HEK293T (cell line): Measurements from ENCODE around the gene COL23A1.

ENCODE experiments used
- CTCF ChIA-PET: fragments of 350-600 bp; formaldehyde crosslinking; extraction: SDS; loops from one replicate; lab custom pipeline; 2021; ENCODE audit warnings: antibody characterized with exemption, inconsistent platforms; lab: Yijun Ruan, JAX
- POLR2A ChIA-PET: fragments of 350-600 bp; formaldehyde crosslinking; extraction: SDS; loops from one replicate; lab custom pipeline; 2020; ENCODE audit warnings: antibody characterized with exemption, inconsistent platforms; lab: Yijun Ruan, JAX
- DNase-seq: peaks from one replicate; pipeline ENCODE4 v3.0.0; 2012; ENCODE audit warnings: mixed read lengths; ENCODE audit errors: extremely low spot score
- ARNT ChIP-seq: fragments of 450-650 bp; IDR thresholded peaks from 2 replicates; pipeline ENCODE4 v1.6.1; 2017; ENCODE audit warnings: mild to moderate bottlenecking
- BHLHE40 ChIP-seq: fragments of 450-650 bp; IDR thresholded peaks from 2 replicates; pipeline ENCODE4 v1.6.1; 2016; ENCODE audit warnings: mild to moderate bottlenecking, moderate library complexity, borderline replicate concordance
- CTBP1 ChIP-seq: fragments of 450-650 bp; IDR thresholded peaks from 2 replicates; pipeline ENCODE4 v1.6.1; 2016; ENCODE audit warnings: borderline replicate concordance
- ELF4 ChIP-seq: fragments of 450-650 bp; IDR thresholded peaks from 2 replicates; pipeline ENCODE4 v1.6.1; 2017; ENCODE audit warnings: antibody characterized with exemption
- FOXA1 ChIP-seq: fragments of 450-650 bp; IDR thresholded peaks from 2 replicates; pipeline ENCODE4 v1.6.1; 2016; ENCODE audit warnings: mild to moderate bottlenecking
- FOXK2 ChIP-seq: fragments of 450-650 bp; IDR thresholded peaks from 2 replicates; pipeline ENCODE4 v1.6.1; 2016; ENCODE audit warnings: mild to moderate bottlenecking
- FOXM1 ChIP-seq: fragments of 450-650 bp; IDR thresholded peaks from 2 replicates; pipeline ENCODE4 v1.6.1; 2017; ENCODE audit warnings: mild to moderate bottlenecking, borderline replicate concordance
- HDGF ChIP-seq: fragments of 450-650 bp; IDR thresholded peaks from 2 replicates; pipeline ENCODE4 v1.6.1; 2017; ENCODE audit warnings: antibody characterized with exemption, borderline replicate concordance
- L3MBTL2 ChIP-seq: fragments of 450-650 bp; conservative IDR thresholded peaks from 2 replicates; pipeline ENCODE4 v1.6.1; 2016; ENCODE audit warnings: mild to moderate bottlenecking
- LEF1 ChIP-seq: fragments of 450-650 bp; IDR thresholded peaks from 2 replicates; pipeline ENCODE4 v1.6.1; 2017; ENCODE audit warnings: mild to moderate bottlenecking, borderline replicate concordance
- NFRKB ChIP-seq: fragments of 450-650 bp; IDR thresholded peaks from 2 replicates; pipeline ENCODE4 v1.6.1; 2016; ENCODE audit warnings: mild to moderate bottlenecking, moderate library complexity
- SP1 ChIP-seq: fragments of 450-650 bp; IDR thresholded peaks from 2 replicates; pipeline ENCODE4 v1.6.1; 2017
- SUZ12 ChIP-seq: fragments of 450-650 bp; IDR thresholded peaks from 2 replicates; pipeline ENCODE4 v1.6.1; 2016; ENCODE audit warnings: mild to moderate bottlenecking
- TARDBP ChIP-seq: fragments of 450-650 bp; IDR thresholded peaks from 2 replicates; pipeline ENCODE4 v1.6.1; 2016
- ZNF384 ChIP-seq: fragments of 450-650 bp; IDR thresholded peaks from 2 replicates; pipeline ENCODE4 v1.6.1; 2016
- TF ChIP-seq, protein P1 (sequence below): fragments of 450-650 bp; IDR thresholded peaks from 2 replicates; pipeline ENCODE4 v1.6.1; 2016

The COL23A1 gene

DNA sequence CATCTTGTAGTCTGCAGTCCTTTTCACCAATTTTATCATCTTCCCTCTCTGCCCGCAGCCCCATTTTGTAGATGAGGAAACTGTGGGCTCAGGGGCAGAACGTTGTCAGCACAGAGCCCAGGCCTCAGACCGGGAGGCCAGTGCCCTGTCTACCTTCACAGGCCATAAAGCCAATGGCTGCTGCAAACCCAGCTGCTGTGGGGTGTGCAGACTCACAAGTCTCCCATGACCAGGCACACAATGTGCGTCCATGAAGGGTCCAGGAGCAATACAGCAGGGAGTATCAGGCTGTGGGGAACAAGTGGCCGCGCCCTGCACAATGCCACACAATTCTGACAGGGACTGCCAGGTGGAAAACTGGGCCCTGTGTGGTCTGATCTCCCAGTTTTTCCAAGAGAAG lies 71.0 kb downstream of the COL23A1 start:
- CTCF ChIA-PET = no interaction called here
- POLR2A ChIA-PET = no interaction called here
- DNase-seq = no peak
- TF ChIP-seq TARDBP (no peak), CTBP1 (no peak), SP1 (no peak), ZNF384 (no peak), ARNT (no peak), L3MBTL2 (no peak), FOXM1 (no peak), HDGF (no peak), NFRKB (no peak), LEF1 (no peak), ELF4 (no peak), FOXA1 (no peak), SUZ12 (no peak)
- TF ChIP-seq, protein P1, sequence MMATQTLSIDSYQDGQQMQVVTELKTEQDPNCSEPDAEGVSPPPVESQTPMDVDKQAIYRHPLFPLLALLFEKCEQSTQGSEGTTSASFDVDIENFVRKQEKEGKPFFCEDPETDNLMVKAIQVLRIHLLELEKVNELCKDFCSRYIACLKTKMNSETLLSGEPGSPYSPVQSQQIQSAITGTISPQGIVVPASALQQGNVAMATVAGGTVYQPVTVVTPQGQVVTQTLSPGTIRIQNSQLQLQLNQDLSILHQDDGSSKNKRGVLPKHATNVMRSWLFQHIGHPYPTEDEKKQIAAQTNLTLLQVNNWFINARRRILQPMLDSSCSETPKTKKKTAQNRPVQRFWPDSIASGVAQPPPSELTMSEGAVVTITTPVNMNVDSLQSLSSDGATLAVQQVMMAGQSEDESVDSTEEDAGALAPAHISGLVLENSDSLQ = no peak

DNA sequence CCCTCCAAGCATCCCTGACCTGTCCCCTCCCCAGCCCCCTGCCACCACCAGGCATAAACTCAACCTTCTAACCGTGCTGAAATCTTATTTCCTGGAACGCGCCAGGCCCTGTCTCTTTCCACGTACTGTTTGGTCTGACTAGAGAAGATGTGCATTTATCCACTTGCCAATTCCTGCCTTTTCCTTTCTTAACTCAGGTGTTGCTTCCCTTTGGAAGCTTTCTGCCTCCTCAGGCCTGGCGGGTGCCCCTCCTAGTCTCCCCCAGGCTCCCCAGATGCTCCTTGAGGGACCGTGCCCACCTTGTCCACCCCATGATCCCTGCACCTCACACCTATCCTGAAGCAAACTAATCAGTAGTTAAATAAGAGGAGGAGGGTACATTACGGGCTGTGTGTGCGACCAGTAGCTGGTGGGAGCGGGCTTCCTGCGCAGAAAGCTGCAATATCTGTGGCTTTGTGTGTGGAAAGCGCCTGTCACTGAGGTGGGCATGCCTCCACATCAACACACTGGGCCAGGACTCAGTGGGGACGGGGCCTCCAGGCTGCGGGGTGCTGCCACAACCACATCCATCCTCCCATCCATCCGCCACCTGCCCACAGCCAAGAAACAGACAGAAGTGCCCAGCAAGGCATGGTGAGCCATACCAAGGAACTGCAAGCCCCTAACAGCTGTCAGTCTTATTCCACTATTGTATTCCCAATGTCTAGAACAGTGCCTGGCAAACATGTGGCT lies 73.5 kb downstream of the COL23A1 start:
- ChIA-PET POLR2A (no interaction called here), CTCF (interaction anchor here (0.5 to 2.1 kb wide), 2 partner anchors 55 to 329 kb away, joined by 3 to 8 read pairs; no protein-coding TSS in a partner anchor)
- TF ChIP-seq, protein P1 = no peak
- no peak for TF ChIP-seq ARNT
- TF ChIP-seq LEF1 = no peak
- TF ChIP-seq FOXA1 = no peak
- no peak for TF ChIP-seq BHLHE40
- TF ChIP-seq L3MBTL2 = no peak
- TF ChIP-seq FOXK2 = no peak
- TF ChIP-seq ZNF384 = no peak
- TF ChIP-seq SP1 = no peak
- TF ChIP-seq TARDBP = no peak
- no peak for TF ChIP-seq CTBP1
- no peak for TF ChIP-seq HDGF
- no peak for TF ChIP-seq NFRKB
- TF ChIP-seq ELF4 = no peak
- no peak for DNase-seq

DNA sequence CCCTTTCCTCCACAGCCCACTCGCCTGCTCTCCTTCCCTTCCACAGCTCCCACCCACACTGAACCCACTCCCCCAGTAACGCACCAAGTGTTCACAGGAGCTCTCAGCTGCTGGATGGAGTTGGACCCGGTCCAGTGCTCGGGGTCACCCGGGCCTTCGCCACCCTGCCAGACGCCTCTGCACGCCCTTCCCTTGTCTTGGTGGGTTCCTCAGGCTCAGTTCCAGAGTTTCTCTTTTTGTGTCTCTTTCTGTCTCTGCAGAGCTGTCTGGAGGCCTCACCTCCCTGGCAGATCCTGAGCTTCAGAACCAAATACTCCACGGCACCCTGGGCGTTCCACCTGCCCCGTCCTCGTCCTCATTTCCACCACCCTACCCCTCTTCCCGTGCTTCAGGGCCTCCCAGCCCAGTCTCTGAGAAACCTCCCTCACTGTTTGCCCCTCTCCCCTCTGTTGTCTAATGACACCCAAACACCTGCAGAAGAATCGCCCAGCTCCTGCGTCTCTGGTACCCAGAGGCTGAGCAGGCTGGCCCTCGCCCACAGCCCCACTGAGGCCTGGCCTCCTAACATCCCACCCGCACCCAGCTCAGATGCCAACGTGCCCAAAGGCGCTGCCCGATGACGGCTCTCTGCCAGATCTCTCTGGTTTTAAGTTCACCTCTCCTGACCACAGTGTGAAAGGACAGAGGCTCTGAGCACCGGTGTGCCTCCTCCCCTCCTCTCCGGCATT lies 74.3 kb downstream of the COL23A1 start:
- ChIA-PET POLR2A (no interaction called here), CTCF (interaction anchor here (2.1 kb wide), 1 partner anchor 54 kb away, joined by 8 read pairs; no protein-coding TSS in a partner anchor)
- no peak for DNase-seq
- TF ChIP-seq FOXK2 (no peak), LEF1 (no peak), ZNF384 (no peak), NFRKB (no peak), SUZ12 (no peak), TARDBP (no peak), SP1 (no peak), FOXA1 (no peak), BHLHE40 (no peak), ELF4 (no peak), L3MBTL2 (no peak)
- TF ChIP-seq, protein P1 = no peak

DNA sequence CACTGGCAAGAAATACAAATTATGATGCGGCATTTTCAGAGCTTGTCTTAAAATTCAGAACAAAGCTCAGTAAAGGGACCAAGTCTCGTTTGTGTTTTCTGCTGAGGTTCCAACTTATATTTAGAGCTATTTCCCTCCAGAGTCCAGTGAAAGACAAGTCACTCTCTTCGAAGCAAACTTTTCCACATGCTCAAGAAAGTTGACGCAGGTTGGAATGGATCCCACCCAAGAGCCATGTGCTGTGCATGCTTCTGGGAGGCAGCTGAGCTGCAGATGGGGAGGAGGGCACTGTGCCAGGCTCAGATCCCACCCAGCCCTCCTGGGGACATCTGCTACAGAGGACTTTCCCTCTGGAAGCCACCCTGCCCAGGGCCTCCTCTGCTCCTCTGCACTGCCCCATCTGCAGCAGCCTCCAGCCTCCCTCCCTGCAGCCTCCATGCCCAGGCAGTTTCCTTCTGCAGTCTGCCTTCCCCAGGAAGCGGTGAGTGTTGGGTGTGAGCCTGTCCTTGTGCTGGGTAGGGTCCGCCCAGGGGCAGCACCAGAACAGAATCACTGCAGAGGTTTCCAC lies 75.3 kb downstream of the COL23A1 start:
- no peak for DNase-seq
- TF ChIP-seq ARNT (no peak), NFRKB (no peak), L3MBTL2 (no peak), BHLHE40 (no peak), HDGF (no peak), ZNF384 (no peak), CTBP1 (no peak), FOXA1 (no peak), SUZ12 (no peak), SP1 (no peak), ELF4 (no peak), TARDBP (no peak), FOXM1 (no peak)
- TF ChIP-seq, protein P1 = no peak
- CTCF ChIA-PET = interaction anchor here (2.1 kb wide), 1 partner anchor 53 kb away, joined by 8 read pairs; no protein-coding TSS in a partner anchor
- POLR2A ChIA-PET = no interaction called here

DNA sequence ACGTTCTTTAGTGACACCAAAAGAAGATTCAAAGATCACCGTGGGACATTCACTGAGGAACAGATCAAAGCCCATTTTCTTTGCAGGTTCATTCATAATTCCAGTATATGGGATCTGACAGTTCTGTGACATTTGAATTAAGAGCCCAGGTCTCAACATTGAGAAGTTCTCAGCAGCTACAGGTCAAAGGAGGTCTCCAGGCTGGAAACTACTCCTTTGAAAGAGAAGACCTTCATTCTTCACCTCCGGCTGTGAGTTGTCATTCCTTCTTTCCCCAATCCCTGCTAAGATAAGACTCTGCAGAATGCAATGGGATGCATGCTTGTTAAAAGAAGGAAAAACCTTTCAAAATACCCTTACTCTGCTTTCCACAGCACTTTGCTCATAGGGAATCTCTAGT lies 79.0 kb downstream of the COL23A1 start:
- CTCF ChIA-PET = no interaction called here
- DNase-seq = no peak
- POLR2A ChIA-PET = no interaction called here
- TF ChIP-seq NFRKB (no peak), ZNF384 (no peak)
- TF ChIP-seq, protein P1 = no peak
